BJ (cell line): ENCODE data around the gene DBNL. TPM values are rescaled to one million over a fixed set of nuclear protein-coding genes. Genes with fewer than 3 reads are reported as not detected.

Source experiments
- CTCF ChIA-PET: fragments of 350-600 bp; formaldehyde crosslinking; extraction: SDS; loops from one replicate; lab custom pipeline; 2021; ENCODE audit warnings: antibody characterized with exemption, inconsistent platforms; lab: Yijun Ruan, JAX
- POLR2A ChIA-PET: fragments of 300-600 bp; sonication (Branson Sonifier 250); formaldehyde crosslinking; extraction: SDS; loops from one replicate; lab custom pipeline; 2021; ENCODE audit warnings: antibody characterized with exemption; lab: Charles Lee
- DNase-seq: peaks from one replicate; pipeline ENCODE4 v3.0.0-alpha.2; 2011; ENCODE audit warnings: low read depth
- H3K27me3 ChIP-seq: 2 replicates; pipeline ENCODE4 v1.6.0; 2011; ENCODE audit warnings: low read length; ENCODE audit not compliant: control insufficient read depth, insufficient read depth
- H3K36me3 ChIP-seq: 2 replicates; pipeline ENCODE4 v1.5.1; 2011; ENCODE audit warnings: low read length; ENCODE audit not compliant: control insufficient read depth, insufficient read depth
- H3K4me3 ChIP-seq: 2 replicates; pipeline ENCODE4 v1.5.1; 2011; ENCODE audit warnings: low read depth, mild to moderate bottlenecking, control low read depth, low read length
- polyA plus RNA-seq: library from polyadenylated mRNA; depleted of rRNA; stranded (reverse); fragments of >200 nt; gene quantifications from 2 replicates; pipeline ENCODE4 v1.2.3, GENCODE V29; 2011
- TF ChIP-seq, protein P1 (sequence below): IDR thresholded peaks from 2 replicates; pipeline ENCODE4 v1.5.1; 2011; ENCODE audit warnings: low read depth, mild to moderate bottlenecking, control low read depth, inconsistent platforms, low read length, moderate library complexity; ENCODE audit not compliant: insufficient read depth

DBNL gene
- polyA plus RNA-seq, 1 experiment: 140 TPM

DNA sequence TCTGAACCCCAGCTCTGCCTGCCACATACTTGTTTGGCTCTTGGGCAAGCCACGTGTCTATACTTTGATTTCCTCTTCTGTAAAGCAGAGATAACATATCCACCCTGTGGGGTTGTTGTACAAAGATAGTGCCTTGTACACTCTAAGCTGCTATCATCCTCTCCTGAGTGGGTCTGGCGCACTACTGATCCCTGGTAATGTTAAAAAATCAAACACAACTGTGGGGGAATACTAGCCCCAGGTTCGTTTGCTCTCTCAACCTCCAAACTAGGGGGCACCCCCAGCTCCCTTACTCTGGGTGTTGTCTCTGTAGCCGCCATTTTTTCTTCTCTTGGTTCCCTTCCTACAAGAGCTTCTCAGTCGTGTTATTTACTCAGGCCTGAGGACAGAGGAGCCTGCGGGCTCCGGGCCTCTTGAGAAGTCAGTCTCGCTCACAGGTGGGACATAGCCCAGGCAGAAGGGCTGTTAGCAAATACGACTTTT, 36.8 kb downstream of the DBNL start:
- ChIA-PET CTCF (interaction anchor here (0.8 to 2.3 kb wide), 3 partner anchors 9 to 43 kb away, joined by 3 to 18 read pairs (median 5); partner anchors contain the start of gene POLD2), POLR2A (no interaction called here)
- no peaks in the 10 kb centered on the region for H3K27me3 ChIP-seq
- H3K36me3 ChIP-seq: peaks cover 37% of the 10 kb centered on the region
- TF ChIP-seq, protein P1, sequence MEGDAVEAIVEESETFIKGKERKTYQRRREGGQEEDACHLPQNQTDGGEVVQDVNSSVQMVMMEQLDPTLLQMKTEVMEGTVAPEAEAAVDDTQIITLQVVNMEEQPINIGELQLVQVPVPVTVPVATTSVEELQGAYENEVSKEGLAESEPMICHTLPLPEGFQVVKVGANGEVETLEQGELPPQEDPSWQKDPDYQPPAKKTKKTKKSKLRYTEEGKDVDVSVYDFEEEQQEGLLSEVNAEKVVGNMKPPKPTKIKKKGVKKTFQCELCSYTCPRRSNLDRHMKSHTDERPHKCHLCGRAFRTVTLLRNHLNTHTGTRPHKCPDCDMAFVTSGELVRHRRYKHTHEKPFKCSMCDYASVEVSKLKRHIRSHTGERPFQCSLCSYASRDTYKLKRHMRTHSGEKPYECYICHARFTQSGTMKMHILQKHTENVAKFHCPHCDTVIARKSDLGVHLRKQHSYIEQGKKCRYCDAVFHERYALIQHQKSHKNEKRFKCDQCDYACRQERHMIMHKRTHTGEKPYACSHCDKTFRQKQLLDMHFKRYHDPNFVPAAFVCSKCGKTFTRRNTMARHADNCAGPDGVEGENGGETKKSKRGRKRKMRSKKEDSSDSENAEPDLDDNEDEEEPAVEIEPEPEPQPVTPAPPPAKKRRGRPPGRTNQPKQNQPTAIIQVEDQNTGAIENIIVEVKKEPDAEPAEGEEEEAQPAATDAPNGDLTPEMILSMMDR: no peak
- peak overlapping the region; percentile 96 for H3K4me3 ChIP-seq
- no peak for DNase-seq

DNA sequence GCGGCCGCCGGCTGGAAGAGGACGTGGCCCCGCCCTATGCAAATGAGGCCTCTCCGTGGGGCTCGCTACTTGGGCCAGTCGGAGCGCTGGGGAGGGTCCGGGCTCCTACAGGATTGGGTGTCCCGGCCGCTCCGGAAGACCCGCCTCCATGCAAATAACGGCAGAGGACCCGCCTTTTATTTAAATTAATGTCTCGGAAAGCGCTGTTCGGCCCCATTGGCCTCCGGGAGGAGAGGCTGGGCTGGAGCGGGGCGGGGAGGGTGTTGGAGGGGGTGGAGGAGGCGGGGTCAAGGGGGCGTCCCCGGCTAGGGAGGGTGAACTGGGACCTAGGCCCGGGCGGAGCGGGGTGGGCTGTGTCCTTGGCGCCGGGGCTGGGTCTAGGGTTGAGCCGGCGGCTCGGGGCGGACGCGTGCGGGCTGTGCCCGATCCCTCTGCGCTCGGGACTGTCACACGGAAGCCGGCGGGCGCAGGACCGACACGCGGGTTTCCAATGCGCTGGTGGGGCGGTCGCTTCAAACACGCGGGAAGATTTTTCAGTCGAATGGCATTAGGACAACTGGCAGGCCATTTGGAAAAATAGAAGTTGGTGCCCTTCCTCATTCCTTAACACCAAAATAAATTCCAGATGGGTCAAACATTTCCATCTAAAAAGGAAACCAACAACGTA, 38.2 kb downstream of the DBNL start:
- ChIA-PET CTCF (no interaction called here), POLR2A (no interaction called here)
- Histone ChIP-seq H3K4me3 (peak overlapping the region; percentile 96), H3K36me3 (peaks cover 29% of the 10 kb centered on the region), H3K27me3 (no peaks in the 10 kb centered on the region)
- TF ChIP-seq, protein P1: no peak
- DNase-seq: peak; percentile 93

DNA sequence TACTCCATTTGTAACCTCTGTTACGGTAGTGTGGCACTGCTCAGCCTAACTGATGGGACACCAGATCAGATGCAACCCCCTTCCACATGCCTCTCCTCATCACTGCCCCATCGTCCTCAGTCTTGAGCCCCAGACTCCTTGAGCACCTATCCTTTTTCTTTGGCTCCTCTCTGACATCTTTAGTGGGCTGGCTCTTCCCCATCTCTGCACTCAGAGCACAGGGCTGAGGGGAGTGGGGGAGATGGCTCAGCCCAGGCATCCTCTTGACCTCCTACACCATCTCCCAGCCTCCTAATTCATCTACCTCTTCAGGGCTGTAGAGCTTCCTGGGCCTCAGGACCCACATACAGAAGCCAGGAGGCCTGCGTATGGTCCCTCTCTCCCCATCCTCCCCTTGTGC, 39.3 kb downstream of the DBNL start:
- H3K27me3 ChIP-seq: no peaks in the 10 kb centered on the region
- DNase-seq: no peak
- TF ChIP-seq, protein P1: no peak
- POLR2A ChIA-PET: interaction anchor here (0.6 kb wide), 1 partner anchor 16 kb away, joined by 6 read pairs; no protein-coding TSS in a partner anchor
- H3K4me3 ChIP-seq: no peak overlapping the region
- peaks cover 19% of the 10 kb centered on the region for H3K36me3 ChIP-seq
- CTCF ChIA-PET: no interaction called here

GRCh38 chr7:44084701-44085100, 40.2 kb downstream of the DBNL start:
- peaks cover 11% of the 10 kb centered on the region for H3K36me3 ChIP-seq
- ChIA-PET POLR2A (no interaction called here), CTCF (interaction anchor here (1.6 kb wide), 1 partner anchor 113 kb away, joined by 4 read pairs; no protein-coding TSS in a partner anchor)
- DNase-seq: no peak
- no peak overlapping the region for H3K4me3 ChIP-seq
- TF ChIP-seq, protein P1: no peak
- H3K27me3 ChIP-seq: no peaks in the 10 kb centered on the region

- TF ChIP-seq, protein P1: 0 out of 2 replicates have a peak, but pooled peaks have one; percentile 30
- Histone ChIP-seq H3K36me3 (peaks cover 3% of the 10 kb centered on the region; the same call in 1 of the 2 replicates), H3K4me3 (no peak overlapping the region), H3K27me3 (no peaks in the 10 kb centered on the region)
- DNase-seq: no peak
- CTCF ChIA-PET: interaction anchor here (1.0 to 1.6 kb wide), 2 partner anchors 13 to 112 kb away, joined by 4 read pairs; no protein-coding TSS in a partner anchor
- POLR2A ChIA-PET: no interaction called here
These were observed 41.0 kb downstream of the DBNL start for GRCh38 chr7:44085546-44085945.
